Measurements from ENCODE around the gene SPATA31C2.
"Not testable (repeated sequence)": the region's sequence is repeated elsewhere in the genome, so short reads cannot be mapped to it uniquely, and the experiment has no call there.

Gene SPATA31C2

GRCh38 chr9:88118121-88118520 lies 20.2 kb downstream of the SPATA31C2 start:
- not testable (repeated sequence) for DNase-seq

DNA sequence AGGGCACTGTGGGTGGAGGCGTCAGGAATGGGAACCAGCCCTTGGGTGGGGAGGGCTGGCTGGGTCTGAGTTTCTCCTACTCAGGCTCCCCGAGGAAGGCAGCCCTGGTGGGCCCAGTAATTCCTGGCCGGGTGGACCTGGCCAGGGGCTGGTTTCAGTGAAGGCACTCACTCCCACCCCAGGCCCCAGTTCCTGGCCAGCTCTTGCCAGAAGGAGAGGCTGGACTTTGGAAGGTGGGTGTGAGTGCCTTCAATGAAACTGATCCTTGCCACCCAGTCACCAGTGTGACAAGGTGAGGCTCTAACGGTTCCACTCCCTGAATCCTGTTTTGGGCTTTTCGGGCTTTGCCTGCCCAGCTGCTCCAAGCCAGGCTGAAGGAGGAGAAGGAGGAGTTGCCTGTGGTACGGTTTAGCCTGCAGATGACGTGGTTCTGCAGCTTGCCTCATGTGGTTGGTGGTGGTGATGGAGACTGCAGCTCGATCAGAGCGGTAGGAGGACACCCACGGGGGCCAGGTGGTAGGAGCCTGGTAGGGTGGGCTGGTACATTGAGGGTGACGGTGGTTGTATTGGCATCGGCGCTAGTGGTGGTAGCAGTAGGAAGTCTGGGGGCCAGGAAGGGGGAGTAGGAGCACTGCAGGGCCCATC lies 23.2 kb downstream of the SPATA31C2 start:
- not testable (repeated sequence) for DNase-seq

- DNase-seq, result not testable (repeated sequence)
Measured at GRCh38 chr9:88114283-88114967, 23.9 kb downstream of the SPATA31C2 start.

DNA sequence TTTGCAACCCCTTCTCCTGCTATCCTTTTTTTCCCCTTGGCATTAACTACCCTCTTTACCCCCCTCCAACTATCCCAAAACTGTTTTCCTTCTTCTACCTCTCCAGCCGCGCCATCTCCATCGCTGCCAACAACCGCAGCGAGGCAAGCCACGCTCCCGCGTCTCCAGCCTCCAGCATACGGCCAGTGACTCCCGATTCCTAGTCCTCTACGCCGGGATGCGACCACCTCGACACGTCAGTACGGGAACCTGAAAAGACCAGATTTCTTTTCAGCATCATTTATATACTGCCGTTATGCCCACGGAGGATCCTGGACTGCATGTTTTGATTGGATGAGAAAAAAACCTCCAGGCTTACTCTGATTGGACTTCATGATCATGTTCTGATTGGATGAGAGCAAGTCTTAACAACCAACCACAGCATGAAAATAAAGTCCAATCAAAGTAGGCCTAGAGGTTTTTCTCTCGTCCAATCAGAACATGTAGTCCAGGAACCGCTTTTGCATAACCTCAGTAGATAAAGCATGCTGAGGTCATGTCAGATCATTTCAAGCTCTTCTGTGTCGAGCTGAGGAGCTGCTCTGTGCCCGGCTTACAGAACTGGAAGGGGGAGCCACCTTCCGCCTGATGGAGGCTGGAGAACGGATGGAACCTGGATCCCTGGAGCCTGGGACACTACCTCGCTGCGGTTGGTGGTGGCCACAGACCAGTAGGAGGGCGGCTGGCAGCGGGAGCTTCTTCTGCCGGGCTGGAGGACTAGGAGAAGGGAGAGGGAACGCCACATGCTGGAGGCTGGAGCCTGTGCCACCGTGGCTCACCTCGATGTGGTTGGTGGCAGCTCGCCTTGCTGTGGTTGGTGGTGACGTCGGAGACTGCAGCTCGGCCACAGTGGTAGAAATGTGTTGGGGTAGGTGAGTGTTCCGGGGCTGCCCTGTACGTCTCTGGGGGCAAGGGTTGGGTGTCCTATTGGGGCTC lies 24.8 kb downstream of the SPATA31C2 start:
- not testable (repeated sequence) for DNase-seq

DNA sequence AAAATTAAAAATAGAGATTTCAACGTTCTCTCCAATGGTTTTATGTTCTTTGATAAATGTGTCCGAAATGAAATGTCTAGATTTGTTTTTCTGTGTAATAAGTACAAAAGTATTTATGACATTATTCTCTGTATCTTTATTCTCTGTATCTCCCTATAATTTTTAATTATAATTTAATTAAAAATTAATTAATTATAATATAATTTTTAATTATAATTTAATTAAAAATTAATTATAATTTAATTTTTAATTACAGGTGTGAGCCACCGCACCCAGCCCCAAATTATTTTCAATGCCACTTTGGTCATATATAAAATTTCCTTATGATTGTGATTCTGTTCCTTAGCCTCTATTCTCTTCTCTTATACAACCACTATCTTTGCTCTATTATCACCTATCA lies 28.2 kb downstream of the SPATA31C2 start:
- DNase-seq, result no peak

- no peak for DNase-seq
Measured at GRCh38 chr9:88108779-88109178, 29.5 kb downstream of the SPATA31C2 start.

DNA sequence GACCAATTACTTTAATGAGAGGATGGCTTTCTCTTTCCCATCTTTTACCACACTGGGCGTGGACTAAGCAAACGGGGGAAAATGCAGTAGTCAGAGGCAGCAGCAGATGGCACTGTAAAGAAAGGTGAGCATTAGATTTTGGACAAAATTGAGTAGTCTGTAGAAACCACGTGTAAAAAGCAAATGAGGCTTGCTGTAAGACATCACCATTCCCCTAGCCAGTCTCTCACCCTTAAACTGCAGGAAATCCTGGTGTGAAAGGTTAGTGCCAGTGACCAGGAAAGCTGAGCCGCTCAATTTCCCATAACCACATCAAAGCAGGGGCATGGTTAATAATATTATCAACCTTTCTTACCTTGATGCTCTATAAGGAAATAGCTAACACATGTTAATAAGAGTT lies 31.8 kb downstream of the SPATA31C2 start:
- DNase-seq, result no peak

- DNase-seq, result no peak
Measured at GRCh38 chr9:88092797-88093331, 45.4 kb downstream of the SPATA31C2 start.

GRCh38 chr9:88090151-88090581 lies 48.1 kb downstream of the SPATA31C2 start:
- DNase-seq, result no peak

DNA sequence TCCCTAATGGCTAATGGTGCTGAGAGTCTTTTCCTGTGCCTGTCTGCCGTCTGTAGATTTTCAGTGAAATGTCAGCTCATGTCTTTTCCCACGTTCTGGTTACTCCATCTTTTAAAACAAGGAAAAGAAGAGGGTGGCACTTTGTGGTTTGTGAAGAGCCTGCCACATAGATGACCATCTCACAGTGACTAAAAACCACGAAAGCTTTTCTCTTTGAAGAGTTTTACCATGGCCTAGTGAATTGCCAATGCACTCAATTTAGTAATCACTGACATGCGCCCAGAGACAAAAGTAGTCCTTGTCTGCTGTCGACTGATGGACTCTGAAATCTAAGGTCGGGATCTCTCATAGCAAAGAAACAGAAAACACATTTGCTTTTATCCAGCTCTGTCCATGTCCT lies 50.4 kb downstream of the SPATA31C2 start:
- DNase-seq, result no peak

DNA sequence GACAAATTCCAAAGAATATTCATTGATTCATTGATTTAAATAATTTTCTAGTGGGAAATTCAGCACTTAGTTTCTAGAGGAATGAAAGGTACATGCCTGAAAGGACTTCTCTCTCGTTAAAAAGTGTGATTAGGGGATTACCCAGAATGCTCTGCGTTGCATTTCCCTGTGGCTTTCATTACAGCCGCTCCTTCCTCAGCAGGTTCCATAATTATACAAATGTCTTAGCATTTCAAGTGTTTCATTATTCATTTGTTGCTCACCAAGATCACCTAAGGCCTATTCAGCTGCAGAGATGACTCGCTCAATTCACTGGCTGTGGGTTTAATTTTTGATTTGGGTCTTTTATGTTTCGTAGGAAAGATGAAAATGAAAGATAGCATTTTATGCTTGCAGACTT lies 52.8 kb downstream of the SPATA31C2 start:
- DNase-seq, result no peak

DNA sequence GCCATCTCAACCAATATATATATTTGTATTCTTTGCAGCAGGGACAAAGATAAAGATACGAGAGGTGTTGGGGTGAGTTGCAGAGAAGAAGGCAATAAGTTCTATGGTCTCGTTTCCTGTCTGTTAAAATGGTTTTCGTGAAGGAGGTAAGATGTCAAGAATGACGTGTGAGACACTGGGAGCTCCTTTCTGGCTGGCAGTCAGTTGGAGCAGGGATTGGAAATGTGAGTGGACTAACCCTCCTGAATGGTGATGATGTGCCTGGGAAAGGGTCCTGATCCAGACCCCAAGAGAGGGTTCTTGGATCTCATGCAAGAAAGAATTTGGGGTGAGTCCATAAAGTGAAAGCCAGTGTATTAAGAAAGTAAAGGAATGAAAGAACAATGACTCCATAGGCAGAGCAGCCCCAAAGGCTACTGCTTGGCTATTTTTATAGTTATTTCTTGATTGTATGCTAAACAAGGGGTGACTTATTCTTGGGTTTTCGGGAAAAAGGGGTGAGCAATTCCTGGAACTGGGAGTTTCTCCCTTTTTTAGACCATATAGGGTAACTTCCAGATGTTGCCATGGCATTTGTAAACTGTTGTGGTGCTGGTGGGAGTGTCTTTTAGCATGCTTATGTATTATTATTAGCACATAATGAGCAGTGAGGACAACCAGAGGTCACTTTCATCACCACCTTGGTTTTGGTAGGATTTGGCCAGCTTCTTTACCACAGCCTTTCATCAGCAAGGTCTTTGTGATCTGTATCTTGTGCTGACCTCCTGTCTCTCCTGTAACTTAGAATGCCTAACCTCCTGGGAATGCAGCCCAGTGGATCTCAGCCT lies 53.7 kb downstream of the SPATA31C2 start:
- DNase-seq, result no peak

Measured in cerebellar nuclear complex (tissue), 1 donor.